Fibroblast of the aortic adventitia (primary cell): Measurements from ENCODE around the gene PLPP6. TPM values are rescaled to one million over a fixed set of nuclear protein-coding genes. Genes with fewer than 3 reads are reported as not detected.

ENCODE experiments used
- DNase-seq: peaks from one replicate; pipeline ENCODE4 v3.0.0-alpha.2; 2010; ENCODE audit warnings: low read depth
- H3K4me3 ChIP-seq: 2 replicates; pipeline ENCODE4 v1.5.1; 2011; ENCODE audit warnings: low read depth, mild to moderate bottlenecking, control low read depth, low read length, moderate library complexity
- CTCF ChIP-seq: IDR thresholded peaks from 2 replicates; pipeline ENCODE4 v1.5.1; 2011; ENCODE audit warnings: mild to moderate bottlenecking, low read length, control low read depth, inconsistent platforms; ENCODE audit not compliant: insufficient read depth
- total RNA-seq: library from RNA; depleted of rRNA; stranded (reverse); fragments of >200 nt; gene quantifications from 2 replicates; pipeline ENCODE4 v1.2.3, GENCODE V29; 2012; ENCODE audit warnings: low replicate concordance

The PLPP6 gene
- total RNA-seq, 1 donor: 8.8 TPM

- no peak for TF ChIP-seq CTCF
- peak; percentile 58 for DNase-seq
- H3K4me3 ChIP-seq: peak overlapping the region; percentile 71
Measured at GRCh38 chr9:4678679-4679267, 16.7 kb downstream of the PLPP6 start.

- peak within 1 kb of the TSS; percentile 71 for H3K4me3 ChIP-seq
- DNase-seq: peak; percentile 95
- peak; percentile 66 for TF ChIP-seq CTCF
Measured at GRCh38 chr9:4679268-4680172, 17.4 kb downstream of the PLPP6 start, which contains the start of gene CDC37L1. Gene CDC37L1 (plus strand): TSS chr9:4679569. CDS start chr9:4679768, 199 bp downstream.

GRCh38 chr9:4680173-4680525 lies 18.1 kb downstream of the PLPP6 start:
- peak overlapping the region; percentile 71 for H3K4me3 ChIP-seq
- peak; percentile 34 for DNase-seq
- TF ChIP-seq CTCF: no peak

GRCh38 chr9:4680750-4681149 lies 18.7 kb downstream of the PLPP6 start:
- peak overlapping the region; percentile 71 for H3K4me3 ChIP-seq
- peak; percentile 63 for DNase-seq
- TF ChIP-seq CTCF: no peak

- TF ChIP-seq CTCF: no peak
- no peak for DNase-seq
- no peak overlapping the region for H3K4me3 ChIP-seq
Measured at GRCh38 chr9:4684820-4685219, 22.7 kb downstream of the PLPP6 start.

GRCh38 chr9:4686112-4686511 lies 24.0 kb downstream of the PLPP6 start:
- peak; percentile 56 for DNase-seq
- no peak overlapping the region for H3K4me3 ChIP-seq
- TF ChIP-seq CTCF: no peak
